H1 (cell line): Measurements from ENCODE around the gene TGM5. TPM values are rescaled to one million over a fixed set of nuclear protein-coding genes. Genes with fewer than 3 reads are reported as not detected.

Experiments
- CTCF ChIA-PET: fragments of 300-600 bp; sonication (Branson Sonifier 250); formaldehyde crosslinking; loops from one replicate; lab custom pipeline; 2021; ENCODE audit not compliant: partially characterized antibody; lab: Charles Lee
- POLR2A ChIA-PET: fragments of 300-600 bp; sonication (Branson Sonifier 250); formaldehyde crosslinking; loops from one replicate; lab custom pipeline; 2021; ENCODE audit warnings: inconsistent platforms; ENCODE audit not compliant: partially characterized antibody; lab: Charles Lee
- DNase-seq, 2 experiments: peaks; one replicate each; pipeline versions ENCODE4 v3.0.0 to v3.0.0-alpha.2; 2010 to 2022; ENCODE audit warnings: low spot score in 2 of 2, low read depth in 1 of 2, mixed read lengths in 1 of 2
- FAIRE-seq: peaks from 2 replicates; lab custom pipeline; 2011; peaks lifted over from hg19 to GRCh38; lab: Jason Lieb, UNC
- H2AFZ ChIP-seq: 2 replicates; pipeline ENCODE4 v1.8.1; 2012; ENCODE audit warnings: low read length, inconsistent platforms
- H2AK5ac ChIP-seq: 2 replicates; pipeline ENCODE4 v1.6.1; 2013; ENCODE audit warnings: low read depth, low read length
- H2BK120ac ChIP-seq: replicated peaks from 2 replicates; pipeline ENCODE3; 2013; ENCODE audit warnings: low read depth, low read length, inconsistent platforms
- H2BK12ac ChIP-seq: 2 replicates; pipeline ENCODE4 v1.6.1; 2013; ENCODE audit warnings: low read depth, low read length
- H2BK15ac ChIP-seq: 2 replicates; pipeline ENCODE4 v1.6.1; 2013; ENCODE audit warnings: low read length
- H2BK20ac ChIP-seq: 2 replicates; pipeline ENCODE4 v1.6.1; 2013; ENCODE audit warnings: low read length
- H2BK5ac ChIP-seq: 2 replicates; pipeline ENCODE4 v1.6.1; 2013; ENCODE audit warnings: low read depth, low read length
- H3K14ac ChIP-seq: 2 replicates; pipeline ENCODE4 v1.6.1; 2013; ENCODE audit warnings: inconsistent platforms; ENCODE audit not compliant: insufficient read length
- H3K18ac ChIP-seq: 2 replicates; pipeline ENCODE4 v1.6.1; 2013; ENCODE audit warnings: low read length; ENCODE audit errors: extremely low read depth
- H3K23ac ChIP-seq: 2 replicates; pipeline ENCODE4 v1.6.1; 2013; ENCODE audit warnings: inconsistent platforms; ENCODE audit not compliant: insufficient read length
- H3K23me2 ChIP-seq: 2 replicates; pipeline ENCODE4 v1.6.1; 2013; ENCODE audit warnings: low read depth, low read length
- H3K27ac ChIP-seq: 2 replicates; pipeline ENCODE4 v1.6.1; 2011; ENCODE audit warnings: low read depth, low read length, inconsistent platforms
- H3K27me3 ChIP-seq, 4 experiments: replicated peaks in 1 of 4; 1 replicate in 1 of 4; 2 replicates in 3 of 4; pipeline versions ENCODE4 v1.6.1 to v1.8.1; 2011 to 2013; ENCODE audit warnings: low read length in 3 of 4, mild to moderate bottlenecking in 3 of 4, inconsistent platforms in 2 of 4, mixed read lengths in 2 of 4, moderate library complexity in 1 of 4; ENCODE audit not compliant: control insufficient read depth in 3 of 4, insufficient read depth in 3 of 4; ENCODE audit errors: extremely low read depth in 1 of 4
- H3K36me3 ChIP-seq, 4 experiments: 2 replicates each; pipeline versions ENCODE4 v1.6.1 to v1.8.1; 2011 to 2013; ENCODE audit warnings: mild to moderate bottlenecking in 4 of 4, low read length in 3 of 4, moderate library complexity in 2 of 4, control low read depth in 1 of 4, inconsistent platforms in 1 of 4; ENCODE audit not compliant: insufficient read depth in 4 of 4, control insufficient read depth in 2 of 4
- H3K4ac ChIP-seq: replicated peaks from 2 replicates; pipeline ENCODE3; 2013; ENCODE audit warnings: low read length, low read depth, mixed read lengths, inconsistent platforms; ENCODE audit not compliant: insufficient read length
- H3K4me1 ChIP-seq, 4 experiments: replicated peaks in 1 of 4; 1 replicate in 1 of 4; 2 replicates in 3 of 4; pipeline versions ENCODE4 v1.6.1 to v1.8.1; 2011 to 2013; ENCODE audit warnings: low read length in 3 of 4, inconsistent platforms in 2 of 4, mixed read lengths in 1 of 4; ENCODE audit not compliant: insufficient read depth in 4 of 4, control insufficient read depth in 3 of 4
- H3K4me2 ChIP-seq, 2 experiments: 2 replicates each; pipeline versions ENCODE4 v1.6.1 to v1.8.1; 2011 to 2013; ENCODE audit warnings: low read depth in 2 of 2, low read length in 2 of 2, control low read depth in 1 of 2, inconsistent platforms in 1 of 2, mild to moderate bottlenecking in 1 of 2; ENCODE audit not compliant: insufficient read depth in 1 of 2
- H3K4me3 ChIP-seq, 4 experiments: fragments of 200-600, 300-600 bp in 1 of 4; sonication (generic), shearing (Covaris generic), sonication (Bioruptor Twin) in 1 of 4; 2 replicates each; pipeline versions ENCODE4 v1.5.1 to v1.8.1; 2011 to 2016; ENCODE audit warnings: low read length in 4 of 4, low read depth in 3 of 4, control low read depth in 2 of 4, inconsistent platforms in 2 of 4, mild to moderate bottlenecking in 2 of 4, mixed read lengths in 1 of 4, moderate library complexity in 1 of 4; ENCODE audit not compliant: insufficient read depth in 2 of 4; ENCODE audit errors: extremely low read depth in 1 of 4
- H3K56ac ChIP-seq: replicated peaks from 2 replicates; pipeline ENCODE3; 2013; ENCODE audit warnings: low read depth, mild to moderate bottlenecking, mixed read lengths, low read length, inconsistent platforms; ENCODE audit not compliant: insufficient read length
- H3K79me1 ChIP-seq: 2 replicates; pipeline ENCODE4 v1.6.1; 2013; ENCODE audit warnings: low read depth, low read length, control low read depth
- H3K79me2 ChIP-seq, 2 experiments: 2 replicates each; pipeline versions ENCODE4 v1.6.1 to v1.8.1; 2012 to 2013; ENCODE audit warnings: low read length in 2 of 2, mild to moderate bottlenecking in 2 of 2, inconsistent platforms in 1 of 2; ENCODE audit not compliant: insufficient read depth in 2 of 2, control insufficient read depth in 1 of 2
- H3K9ac ChIP-seq, 4 experiments: replicated peaks in 1 of 4; 1 replicate in 1 of 4; 2 replicates in 3 of 4; pipeline versions ENCODE4 v1.6.1 to v1.8.1; 2011 to 2013; ENCODE audit warnings: low read depth in 3 of 4, low read length in 3 of 4, control low read depth in 2 of 4, mild to moderate bottlenecking in 2 of 4, moderate library complexity in 2 of 4, inconsistent platforms in 1 of 4; ENCODE audit errors: extremely low read depth in 1 of 4
- H3K9me3 ChIP-seq, 2 experiments: 2 replicates each; pipeline versions ENCODE4 v1.6.1 to v1.8.1; 2012 to 2013; ENCODE audit warnings: mild to moderate bottlenecking in 2 of 2, moderate library complexity in 2 of 2, control low read depth in 1 of 2, inconsistent platforms in 1 of 2, low read depth in 1 of 2, low read length in 1 of 2, mixed read lengths in 1 of 2; ENCODE audit not compliant: insufficient read depth in 2 of 2
- H4K20me1 ChIP-seq, 2 experiments: replicated peaks in 1 of 2; 2 replicates each; pipeline versions ENCODE3 to v1.8.1; 2011 to 2013; ENCODE audit warnings: inconsistent platforms in 2 of 2, low read length in 2 of 2, mild to moderate bottlenecking in 1 of 2; ENCODE audit not compliant: insufficient read depth in 2 of 2, control insufficient read depth in 1 of 2
- H4K5ac ChIP-seq: 2 replicates; pipeline ENCODE4 v1.6.1; 2013; ENCODE audit warnings: low read length, low read depth, mixed read lengths, inconsistent platforms; ENCODE audit not compliant: insufficient read length
- H4K8ac ChIP-seq: 2 replicates; pipeline ENCODE4 v1.8.0; 2013; ENCODE audit warnings: mild to moderate bottlenecking, moderate library complexity, low read length, inconsistent platforms; ENCODE audit not compliant: insufficient read depth; ENCODE audit errors: extremely low read depth
- H4K91ac ChIP-seq: replicated peaks from 2 replicates; pipeline ENCODE3; 2013; ENCODE audit warnings: low read length, mixed read lengths, inconsistent platforms; ENCODE audit not compliant: insufficient read length
- CREB1 ChIP-seq: IDR thresholded peaks from 2 replicates; pipeline ENCODE4 v1.6.1; 2012; ENCODE audit warnings: inconsistent platforms
- SIN3A ChIP-seq, 2 experiments: IDR thresholded peaks in 1 of 2; conservative IDR thresholded peaks in 1 of 2; 2 replicates each; pipeline ENCODE4 v1.6.1; 2011 to 2012; ENCODE audit warnings: low read length in 2 of 2, improper control_type of control experiment in 1 of 2, low read depth in 1 of 2, mild to moderate bottlenecking in 1 of 2
- SP2 ChIP-seq: IDR thresholded peaks from 2 replicates; pipeline ENCODE4 v1.6.1; 2012; ENCODE audit warnings: mild to moderate bottlenecking, low read length, inconsistent platforms
- TBP ChIP-seq: IDR thresholded peaks from 2 replicates; pipeline ENCODE4 v1.6.1; 2011; ENCODE audit warnings: low read depth, low read length, improper control_type of control experiment
- WGBS, 2 experiments: shearing (Covaris generic) in 1 of 2; methylation state at CpG; one replicate each; pipeline versions ENCODE4 v1.1.6 to v1.1.7; 2013 to 2015; ENCODE audit warnings: low lambda C conversion rate in 2 of 2, mixed read lengths in 2 of 2, inconsistent platforms in 1 of 2, low coverage in 1 of 2, missing lambda C conversion rate in 1 of 2; ENCODE audit not compliant: insufficient replicate concordance in 2 of 2, insufficient coverage in 1 of 2, insufficient read length in 1 of 2; ENCODE audit errors: extremely low coverage in 1 of 2, missing lambda C conversion rate in 1 of 2; 5-methylcytosine and 5-hydroxymethylcytosine counted together
- polyA plus RNA-seq, 7 experiments: library from polyadenylated mRNA; depleted of rRNA in 3 of 7; stranded (reverse) in 5 of 7; unstranded in 2 of 7; fragments of >200 nt in 5 of 7; fragments of 200-250 nt in 2 of 7; gene quantifications; 1 replicate in 5 of 7; 2 replicates in 1 of 7; 4 replicates in 1 of 7; pipeline versions ENCODE4 v1.2.1 to v1.2.3, GENCODE V29; 2011 to 2013; ENCODE audit warnings: missing spikeins in 2 of 7, mixed read lengths in 2 of 7
- total RNA-seq: library from RNA; stranded (reverse); fragmentation: NEBNext Ultra II Directional; extraction: Animal tissue kit (Norgen Biotek cat#: 25700); gene quantifications from 2 replicates; pipeline ENCODE4 v1.2.1, GENCODE V29; 2021

The TGM5 gene
- total and polyA plus RNA-seq, 2 of the 8 experiments (the other 6 are each of a cell fraction or from before 2014, with no cell fraction given) = not detected

DNA sequence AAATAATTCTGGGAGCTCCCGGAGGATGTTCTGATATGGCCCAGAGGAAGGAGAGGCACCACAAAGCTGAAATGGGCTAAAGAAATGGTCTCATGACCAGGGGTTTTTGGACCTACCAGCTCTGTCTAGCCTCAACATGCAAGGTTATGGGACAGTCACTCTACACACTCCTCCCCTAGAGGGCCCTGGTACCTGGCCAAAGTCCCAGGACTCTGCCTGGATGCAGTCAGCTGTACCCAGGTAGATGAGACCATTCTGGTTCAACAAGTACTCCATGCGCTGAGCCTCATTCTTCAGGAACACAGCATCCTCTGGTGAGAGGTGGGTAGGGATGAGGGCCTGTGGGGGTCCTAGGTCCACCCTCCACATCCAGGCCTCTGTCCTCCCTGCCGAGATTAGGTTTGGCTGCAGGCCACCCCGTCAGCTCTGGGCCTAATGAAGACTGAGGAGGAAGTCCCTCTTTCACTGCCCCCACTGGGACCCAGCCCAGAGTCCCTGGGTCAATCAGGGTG, 55.4 kb downstream of the TGM5 start:
- Histone ChIP-seq H4K5ac (no peak overlapping the region), H2BK12ac (no peak overlapping the region), H3K9ac (no peak overlapping the region), H4K91ac (no peak overlapping the region), H4K20me1 (no peaks in the 10 kb centered on the region), H3K18ac (no peak overlapping the region), H2BK120ac (no peak overlapping the region), H2AFZ (no peak overlapping the region), H3K9me3 (no peaks in the 10 kb centered on the region), H3K27ac (no peak overlapping the region), H2BK20ac (no peak overlapping the region), H2AK5ac (no peak overlapping the region), H3K36me3 (no peaks in the 10 kb centered on the region), H3K23ac (no peak overlapping the region), H3K56ac (no peak overlapping the region), H3K79me1 (no peaks in the 10 kb centered on the region; the same call in 1 of the 2 replicates), H4K8ac (no peak overlapping the region), H3K14ac (no peak overlapping the region), H3K23me2 (no peaks in the 10 kb centered on the region)
- 83% methylated on average over 4 of the region's 4 CpGs; no CpG with 5 or more reads in 1 of the 2 experiments for WGBS, 2 experiments
- CTCF ChIA-PET = interaction anchor here (0.6 to 9.6 kb wide), 13 partner anchors 9 to 91 kb away, joined by 3 to 109 read pairs (median 4); partner anchors contain the start of genes EPB42, TGM5 and TGM7
- POLR2A ChIA-PET = no interaction called here
- no peak for DNase-seq
- TF ChIP-seq TBP (no peak), SP2 (no peak), SIN3A (conservative IDR thresholded peaks at IDR 0.05 in 1 of 2, IDR thresholded peaks at IDR 0.05 in 1 of 2; ENCODE audit: low read depth in 1 of 2, low read length in 2 of 2) (no peak), CREB1 (no peak)
- TF ChIP-seq, all 59 proteins: peak for 0
- H3K4ac ChIP-seq = no peak overlapping the region
- no peaks in the 10 kb centered on the region for H3K27me3 ChIP-seq
- no peak overlapping the region for H3K4me3 ChIP-seq
- H3K4me1 ChIP-seq = peaks cover 0 to 3% (median 0%) of the 10 kb centered on the region in 4 experiments; a peak in 2 of 7 replicates
- no peak overlapping the region for H2BK15ac ChIP-seq
- no peak for FAIRE-seq
- no peak overlapping the region for H3K4me2 ChIP-seq
- H3K79me2 ChIP-seq = no peaks in the 10 kb centered on the region
- no peak overlapping the region for H2BK5ac ChIP-seq
